WTC11 (cell line): ENCODE results near the gene PPM1L. TPM values are rescaled to one million over a fixed set of nuclear protein-coding genes. Genes with fewer than 3 reads are reported as not detected.

ENCODE experiments used
- ATAC-seq: fragments of 200-7000 bp; cut with Tn5 transposase; 2 replicates; pipeline ENCODE4 v1.10.0; 2021; ENCODE audit warnings: mild to moderate bottlenecking, moderate library complexity
- CTCF ChIA-PET: fragments of 300-600 bp; sonication (Branson Sonifier 250); formaldehyde crosslinking; loops from one replicate; lab custom pipeline; 2021; ENCODE audit warnings: antibody characterized with exemption; lab: Charles Lee
- POLR2A ChIA-PET: fragments of 350-600 bp; sonication (Branson Sonifier 250); formaldehyde crosslinking; loops from one replicate; lab custom pipeline; 2021; ENCODE audit warnings: antibody characterized with exemption; lab: Charles Lee
- DNase-seq: peaks from one replicate; pipeline ENCODE4 v3.0.0; 2021; ENCODE audit warnings: low spot score
- H3K27ac Mint-ChIP-seq: 2 replicates; pipeline ENCODE4 v1.8.0; 2021; ENCODE audit warnings: mixed read lengths
- H3K27me3 Mint-ChIP-seq: 2 replicates; pipeline ENCODE4 v1.8.0; 2021; ENCODE audit warnings: low read depth, mild to moderate bottlenecking, moderate library complexity, mixed read lengths
- H3K36me3 Mint-ChIP-seq: 2 replicates; pipeline ENCODE4 v1.8.0; 2021; ENCODE audit warnings: mixed read lengths
- H3K4me1 Mint-ChIP-seq: 2 replicates; pipeline ENCODE4 v1.8.0; 2022; ENCODE audit warnings: mixed read lengths
- H3K4me3 Mint-ChIP-seq: 2 replicates; pipeline ENCODE4 v1.8.0; 2021; ENCODE audit warnings: mild to moderate bottlenecking, moderate library complexity, mixed read lengths
- H3K9me3 Mint-ChIP-seq: 2 replicates; pipeline ENCODE4 v1.8.0; 2021; ENCODE audit warnings: mixed read lengths
- AR ChIP-seq: fragments of 250-450 bp; sonication (Bioruptor Pico); IDR thresholded peaks from 2 replicates; pipeline ENCODE4 v1.9.0; 2021; ENCODE audit warnings: mild to moderate bottlenecking
- CTCF ChIP-seq: fragments of 200-600 bp; IDR thresholded peaks from 2 replicates; pipeline ENCODE4 v1.8.0; 2022; ENCODE audit warnings: antibody characterized with exemption
- E2F1 ChIP-seq: sonication (generic); formaldehyde crosslinking; IDR thresholded peaks from 2 replicates; pipeline ENCODE4 v1.8.0; 2022; ENCODE audit warnings: mild to moderate bottlenecking, missing genetic modification reagents
- IRF1 ChIP-seq: sonication (generic); formaldehyde crosslinking; IDR thresholded peaks from 2 replicates; pipeline ENCODE4 v1.8.0; 2023; ENCODE audit warnings: missing genetic modification reagents
- JAZF1 ChIP-seq: fragments of 250-450 bp; sonication (Bioruptor Pico); IDR thresholded peaks from 2 replicates; pipeline ENCODE4 v1.9.0; 2021; ENCODE audit warnings: moderate library complexity, mild to moderate bottlenecking, inconsistent platforms
- KAT7 ChIP-seq: sonication (generic); formaldehyde crosslinking; IDR thresholded peaks from 2 replicates; pipeline ENCODE4 v1.8.1; 2023; ENCODE audit warnings: missing genetic modification reagents, mild to moderate bottlenecking, borderline replicate concordance
- MAX ChIP-seq: sonication (generic); formaldehyde crosslinking; IDR thresholded peaks from 2 replicates; pipeline ENCODE4 v1.8.0; 2022; ENCODE audit warnings: mild to moderate bottlenecking, missing genetic modification reagents
- MLX ChIP-seq: sonication (generic); formaldehyde crosslinking; IDR thresholded peaks from 2 replicates; pipeline ENCODE4 v1.8.1; 2023; ENCODE audit warnings: mild to moderate bottlenecking, missing genetic modification reagents, moderate library complexity
- NFYB ChIP-seq: sonication (generic); formaldehyde crosslinking; conservative IDR thresholded peaks from 2 replicates; pipeline ENCODE4 v1.8.0; 2022; ENCODE audit warnings: low read depth, missing genetic modification reagents
- OVOL2 ChIP-seq: fragments of 250-450 bp; sonication (Bioruptor Pico); IDR thresholded peaks from 2 replicates; pipeline ENCODE4 v1.9.0; 2021; ENCODE audit warnings: mild to moderate bottlenecking, borderline replicate concordance
- RELA ChIP-seq: sonication (generic); formaldehyde crosslinking; IDR thresholded peaks from 2 replicates; pipeline ENCODE4 v1.8.1; 2022; ENCODE audit warnings: missing genetic modification reagents, mild to moderate bottlenecking, borderline replicate concordance
- SP1 ChIP-seq: sonication (generic); formaldehyde crosslinking; conservative IDR thresholded peaks from 2 replicates; pipeline ENCODE4 v1.8.1; 2022; ENCODE audit warnings: missing genetic modification reagents
- USF1 ChIP-seq: sonication (generic); formaldehyde crosslinking; IDR thresholded peaks from 2 replicates; pipeline ENCODE4 v1.8.0; 2022; ENCODE audit warnings: mild to moderate bottlenecking, missing genetic modification reagents
- USF2 ChIP-seq: sonication (generic); formaldehyde crosslinking; IDR thresholded peaks from 2 replicates; pipeline ENCODE4 v1.8.1; 2023; ENCODE audit warnings: mild to moderate bottlenecking, missing genetic modification reagents, moderate library complexity
- ZMAT4 ChIP-seq: fragments of 250-450 bp; sonication (Bioruptor Pico); IDR thresholded peaks from 2 replicates; pipeline ENCODE4 v1.9.0; 2021; ENCODE audit warnings: mild to moderate bottlenecking
- ZNF425 ChIP-seq: fragments of 250-450 bp; sonication (Bioruptor Pico); conservative IDR thresholded peaks from 2 replicates; pipeline ENCODE4 v1.9.0; 2021; ENCODE audit warnings: mild to moderate bottlenecking
- total RNA-seq: library from RNA; stranded (reverse); gene quantifications from 3 replicates; pipeline ENCODE4 v1.2.3, GENCODE V29; 2021

The PPM1L gene
- total RNA-seq, 1 experiment from 2014 or later: 18.1 TPM

- DNase-seq (no peak), ATAC-seq (no peak)
- TF ChIP-seq E2F1 (CRISPR knock-in tag) (no peak), ZMAT4 (CRISPR knock-in tag) (no peak), USF2 (no peak), KAT7 (CRISPR knock-in tag) (no peak), RELA (CRISPR knock-in tag) (no peak), NFYB (CRISPR knock-in tag) (no peak), MLX (CRISPR knock-in tag) (no peak), USF1 (CRISPR knock-in tag) (no peak)
- H3K4me1 Mint-ChIP-seq: peaks cover 8% of the 10 kb centered on the region
- H3K36me3 Mint-ChIP-seq: no peaks in the 10 kb centered on the region
- ChIA-PET POLR2A (no interaction called here), CTCF (no interaction called here)
- H3K9me3 Mint-ChIP-seq: peaks cover 10% of the 10 kb centered on the region
- no peaks in the 10 kb centered on the region for H3K27me3 Mint-ChIP-seq
- H3K27ac Mint-ChIP-seq: no peak overlapping the region
- H3K4me3 Mint-ChIP-seq: no peak overlapping the region
Observed at GRCh38 chr3:161016417-161017313, 260.6 kb downstream of the PPM1L start.

- ChIA-PET CTCF (no interaction called here), POLR2A (no interaction called here)
- peaks cover 6% of the 10 kb centered on the region for H3K36me3 Mint-ChIP-seq
- H3K27ac Mint-ChIP-seq: no peak overlapping the region
- H3K4me1 Mint-ChIP-seq: peaks cover 8% of the 10 kb centered on the region
- DNase-seq (no peak), ATAC-seq (no peak)
- no peak overlapping the region for H3K4me3 Mint-ChIP-seq
- H3K9me3 Mint-ChIP-seq: peaks cover 14% of the 10 kb centered on the region
- H3K27me3 Mint-ChIP-seq: no peaks in the 10 kb centered on the region
- TF ChIP-seq AR (CRISPR knock-in tag): no peak
- TF ChIP-seq CTCF: no peak
- TF ChIP-seq OVOL2 (CRISPR knock-in tag): no peak
- no peak for TF ChIP-seq IRF1 (CRISPR knock-in tag)
- TF ChIP-seq ZNF425 (CRISPR knock-in tag): no peak
- TF ChIP-seq MAX: no peak
- TF ChIP-seq JAZF1 (CRISPR knock-in tag): no peak
- TF ChIP-seq SP1 (CRISPR knock-in tag): no peak
Observed at GRCh38 chr3:161017971-161018370, 261.9 kb downstream of the PPM1L start.
